ENCODE results near the gene WSCD1. TPM values are rescaled to one million over a fixed set of nuclear protein-coding genes. Genes with fewer than 3 reads are reported as not detected.

Gene WSCD1
- total RNA-seq, 1 experiment from 2014 or later = 0.45 TPM

DNA sequence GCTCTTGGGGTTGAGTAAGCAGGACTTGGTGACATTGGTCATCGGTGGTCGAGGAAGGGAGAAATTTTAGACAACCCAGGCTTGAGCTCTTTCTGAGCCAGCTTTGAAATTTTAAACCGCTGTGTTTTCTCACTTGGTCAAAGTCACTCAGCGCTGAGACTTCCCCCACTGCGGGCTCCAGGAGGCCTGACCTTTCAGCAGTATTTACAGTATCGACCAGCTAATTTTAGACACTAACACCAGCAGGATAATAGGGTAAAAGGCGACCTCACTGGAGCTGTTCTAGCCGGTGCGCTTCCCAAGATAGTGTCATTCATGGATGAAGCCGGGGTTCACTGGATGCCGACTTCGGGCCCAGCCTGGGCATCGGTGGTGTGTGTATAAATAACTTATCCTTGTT lies 29.7 kb upstream of the WSCD1 start:
- intact Hi-C loops (cut with micrococcal nuclease; ENCODE audit: unreplicated experiment) = no loop called here

DNA sequence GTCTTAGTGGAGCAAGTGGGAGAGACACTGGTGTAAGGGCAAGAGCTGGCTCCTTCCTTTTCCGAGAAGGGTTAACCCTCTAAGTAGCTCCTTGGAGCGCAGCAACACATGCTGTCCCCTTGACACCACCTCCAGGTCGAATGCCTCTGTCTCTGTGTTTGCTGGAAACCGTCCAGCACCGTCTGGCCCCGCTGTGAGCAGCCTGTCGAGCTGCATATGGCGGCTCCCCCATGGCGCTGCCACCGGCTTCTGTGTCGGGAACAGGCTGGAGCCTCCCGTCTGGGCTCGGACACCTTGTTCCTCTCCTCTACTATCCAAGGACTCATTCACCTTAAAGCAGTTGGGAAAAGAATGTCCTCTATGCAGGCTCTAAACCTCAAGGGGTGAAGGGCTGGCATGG lies 28.9 kb upstream of the WSCD1 start:
- no TSS peak for BruUV-seq (replicated peaks)
- TF ChIP-seq, protein P1, sequence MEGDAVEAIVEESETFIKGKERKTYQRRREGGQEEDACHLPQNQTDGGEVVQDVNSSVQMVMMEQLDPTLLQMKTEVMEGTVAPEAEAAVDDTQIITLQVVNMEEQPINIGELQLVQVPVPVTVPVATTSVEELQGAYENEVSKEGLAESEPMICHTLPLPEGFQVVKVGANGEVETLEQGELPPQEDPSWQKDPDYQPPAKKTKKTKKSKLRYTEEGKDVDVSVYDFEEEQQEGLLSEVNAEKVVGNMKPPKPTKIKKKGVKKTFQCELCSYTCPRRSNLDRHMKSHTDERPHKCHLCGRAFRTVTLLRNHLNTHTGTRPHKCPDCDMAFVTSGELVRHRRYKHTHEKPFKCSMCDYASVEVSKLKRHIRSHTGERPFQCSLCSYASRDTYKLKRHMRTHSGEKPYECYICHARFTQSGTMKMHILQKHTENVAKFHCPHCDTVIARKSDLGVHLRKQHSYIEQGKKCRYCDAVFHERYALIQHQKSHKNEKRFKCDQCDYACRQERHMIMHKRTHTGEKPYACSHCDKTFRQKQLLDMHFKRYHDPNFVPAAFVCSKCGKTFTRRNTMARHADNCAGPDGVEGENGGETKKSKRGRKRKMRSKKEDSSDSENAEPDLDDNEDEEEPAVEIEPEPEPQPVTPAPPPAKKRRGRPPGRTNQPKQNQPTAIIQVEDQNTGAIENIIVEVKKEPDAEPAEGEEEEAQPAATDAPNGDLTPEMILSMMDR (IDR thresholded peaks at IDR 0.05; ENCODE audit: unreplicated experiment) = no peak
- DNase-seq = no peak
- peaks cover 69% of the 10 kb centered on the region for H3K27me3 Mint-ChIP-seq (ENCODE audit: unreplicated experiment)
- no peaks in the 10 kb centered on the region for H3K9me3 Mint-ChIP-seq (ENCODE audit: low read depth, unreplicated experiment)
- H3K36me3 Mint-ChIP-seq (ENCODE audit: insufficient read depth, unreplicated experiment) = no peaks in the 10 kb centered on the region
- CTCF ChIA-PET = interaction anchor here (0.6 kb wide), 1 partner anchor 307 kb away, joined by 3 read pairs; no protein-coding TSS in a partner anchor
- H3K4me3 Mint-ChIP-seq (ENCODE audit: low read depth, unreplicated experiment) = no peak overlapping the region
- no peak overlapping the region for H3K27ac Mint-ChIP-seq (ENCODE audit: unreplicated experiment)
- intact Hi-C loops (cut with micrococcal nuclease; ENCODE audit: unreplicated experiment) = no loop called here
- H3K4me1 Mint-ChIP-seq (ENCODE audit: low read depth, unreplicated experiment) = no peaks in the 10 kb centered on the region

More for the DNA sequence above, 29.7 kb upstream of the WSCD1 start:
- CTCF ChIA-PET = interaction anchor here (0.6 kb wide), 1 partner anchor 154 kb away, joined by 6 read pairs; no protein-coding TSS in a partner anchor
- Mint-ChIP-seq H3K4me3 (ENCODE audit: low read depth, unreplicated experiment) (no peak overlapping the region), H3K27me3 (ENCODE audit: unreplicated experiment) (peaks cover 73% of the 10 kb centered on the region), H3K4me1 (ENCODE audit: low read depth, unreplicated experiment) (no peaks in the 10 kb centered on the region), H3K9me3 (ENCODE audit: low read depth, unreplicated experiment) (no peaks in the 10 kb centered on the region), H3K36me3 (ENCODE audit: insufficient read depth, unreplicated experiment) (no peaks in the 10 kb centered on the region), H3K27ac (ENCODE audit: unreplicated experiment) (no peak overlapping the region)
- TF ChIP-seq, protein P1 (IDR thresholded peaks at IDR 0.05; ENCODE audit: unreplicated experiment) = no peak
- DNase-seq = no peak
- no TSS peak for BruUV-seq (replicated peaks)

DNA sequence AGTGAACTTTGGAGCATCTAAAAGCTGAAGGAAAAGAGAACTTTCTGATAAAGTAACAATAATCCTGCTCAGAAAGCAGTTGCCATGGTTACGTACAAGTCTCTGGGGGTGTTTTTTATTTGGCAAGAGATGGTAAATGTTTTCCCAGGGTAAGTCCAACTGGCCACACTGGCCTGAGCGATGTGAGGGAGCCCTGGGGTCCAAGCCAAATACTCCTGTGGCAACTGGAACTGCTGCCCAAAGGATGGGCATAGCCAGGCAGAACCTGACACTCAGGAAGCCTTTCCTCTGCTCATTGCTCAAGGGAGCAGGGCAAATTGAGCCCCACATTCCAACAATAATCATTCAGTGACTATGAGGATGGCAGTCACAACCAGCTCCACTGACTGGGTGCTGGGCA lies 26.8 kb upstream of the WSCD1 start:
- no peak overlapping the region for H3K4me3 Mint-ChIP-seq (ENCODE audit: low read depth, unreplicated experiment)
- BruUV-seq (replicated peaks) = no TSS peak
- DNase-seq = no peak
- intact Hi-C loops (cut with micrococcal nuclease; ENCODE audit: unreplicated experiment) = no loop called here
- TF ChIP-seq, protein P1 (IDR thresholded peaks at IDR 0.05; ENCODE audit: unreplicated experiment) = no peak
- peaks cover 60% of the 10 kb centered on the region for H3K27me3 Mint-ChIP-seq (ENCODE audit: unreplicated experiment)
- CTCF ChIA-PET = no interaction called here
- no peak overlapping the region for H3K27ac Mint-ChIP-seq (ENCODE audit: unreplicated experiment)
- no peaks in the 10 kb centered on the region for H3K4me1 Mint-ChIP-seq (ENCODE audit: low read depth, unreplicated experiment)
- H3K9me3 Mint-ChIP-seq (ENCODE audit: low read depth, unreplicated experiment) = no peaks in the 10 kb centered on the region
- H3K36me3 Mint-ChIP-seq (ENCODE audit: insufficient read depth, unreplicated experiment) = no peaks in the 10 kb centered on the region

DNA sequence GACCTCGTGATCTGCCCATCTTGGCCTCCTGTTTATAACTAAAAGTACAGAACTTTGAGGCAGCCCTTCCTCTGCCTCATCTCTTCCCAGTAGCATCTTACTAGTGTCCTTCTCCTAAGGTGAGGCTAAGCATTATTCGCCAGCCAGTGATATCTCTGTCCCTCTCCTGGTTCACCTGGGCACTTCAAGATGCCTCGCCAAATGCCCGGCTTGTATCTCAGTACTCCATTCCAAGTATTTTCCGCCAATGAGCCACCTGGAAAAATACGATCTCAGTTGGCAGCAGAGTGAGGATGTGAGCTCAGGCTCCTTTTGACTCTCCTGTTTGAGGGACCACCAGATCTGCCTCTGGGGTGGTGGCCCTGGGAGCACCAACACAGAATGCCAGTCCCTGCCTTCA lies 25.9 kb upstream of the WSCD1 start:
- Mint-ChIP-seq H3K4me1 (ENCODE audit: low read depth, unreplicated experiment) (no peaks in the 10 kb centered on the region), H3K4me3 (ENCODE audit: low read depth, unreplicated experiment) (no peak overlapping the region), H3K27ac (ENCODE audit: unreplicated experiment) (no peak overlapping the region), H3K36me3 (ENCODE audit: insufficient read depth, unreplicated experiment) (no peaks in the 10 kb centered on the region), H3K27me3 (ENCODE audit: unreplicated experiment) (peaks cover 60% of the 10 kb centered on the region), H3K9me3 (ENCODE audit: low read depth, unreplicated experiment) (no peaks in the 10 kb centered on the region)
- TF ChIP-seq, protein P1 (IDR thresholded peaks at IDR 0.05; ENCODE audit: unreplicated experiment) = no peak
- DNase-seq = no peak
- BruUV-seq (replicated peaks) = no TSS peak
- CTCF ChIA-PET = no interaction called here
- intact Hi-C loops (cut with micrococcal nuclease; ENCODE audit: unreplicated experiment) = no loop called here

All from Calu3 (cell line).